ENCODE results near the gene AMMECR1. TPM values are rescaled to one million over a fixed set of nuclear protein-coding genes. Genes with fewer than 3 reads are reported as not detected.
"Not testable (repeated sequence)": the region's sequence is repeated elsewhere in the genome, so short reads cannot be mapped to it uniquely, and the experiment has no call there.

Gene AMMECR1
- total RNA-seq, 1 donor from 2014 or later = 16.0 TPM

DNA sequence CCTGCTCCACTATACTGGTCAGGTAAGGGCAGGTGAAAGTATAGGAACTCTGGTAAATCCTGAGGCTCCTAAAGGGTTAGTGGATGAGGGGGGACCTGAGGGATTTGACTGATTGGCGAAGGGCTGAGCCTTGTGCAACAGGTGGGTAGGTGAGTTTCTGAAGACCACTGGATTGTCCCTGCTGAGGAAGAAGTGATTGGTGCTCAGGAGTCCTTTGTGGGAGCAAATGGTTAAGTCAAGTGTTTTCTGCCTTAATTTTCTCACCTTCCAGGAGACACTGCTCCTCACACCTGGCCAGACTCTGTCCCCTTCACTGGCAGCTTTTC is 156.6 kb downstream of the AMMECR1 start:
- no peak for DNase-seq (ENCODE audit: low read depth)
- Histone ChIP-seq H3K27me3 (ENCODE audit: control insufficient read depth, insufficient read depth, low read length) (no peaks in the 10 kb centered on the region), H3K4me3 (ENCODE audit: low read depth, low read length) (no peak overlapping the region), H3K36me3 (ENCODE audit: control insufficient read depth, insufficient read depth, low read length) (no peaks in the 10 kb centered on the region)
- TF ChIP-seq, protein P1, sequence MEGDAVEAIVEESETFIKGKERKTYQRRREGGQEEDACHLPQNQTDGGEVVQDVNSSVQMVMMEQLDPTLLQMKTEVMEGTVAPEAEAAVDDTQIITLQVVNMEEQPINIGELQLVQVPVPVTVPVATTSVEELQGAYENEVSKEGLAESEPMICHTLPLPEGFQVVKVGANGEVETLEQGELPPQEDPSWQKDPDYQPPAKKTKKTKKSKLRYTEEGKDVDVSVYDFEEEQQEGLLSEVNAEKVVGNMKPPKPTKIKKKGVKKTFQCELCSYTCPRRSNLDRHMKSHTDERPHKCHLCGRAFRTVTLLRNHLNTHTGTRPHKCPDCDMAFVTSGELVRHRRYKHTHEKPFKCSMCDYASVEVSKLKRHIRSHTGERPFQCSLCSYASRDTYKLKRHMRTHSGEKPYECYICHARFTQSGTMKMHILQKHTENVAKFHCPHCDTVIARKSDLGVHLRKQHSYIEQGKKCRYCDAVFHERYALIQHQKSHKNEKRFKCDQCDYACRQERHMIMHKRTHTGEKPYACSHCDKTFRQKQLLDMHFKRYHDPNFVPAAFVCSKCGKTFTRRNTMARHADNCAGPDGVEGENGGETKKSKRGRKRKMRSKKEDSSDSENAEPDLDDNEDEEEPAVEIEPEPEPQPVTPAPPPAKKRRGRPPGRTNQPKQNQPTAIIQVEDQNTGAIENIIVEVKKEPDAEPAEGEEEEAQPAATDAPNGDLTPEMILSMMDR (IDR thresholded peaks at IDR 0.05; ENCODE audit: insufficient read depth, low read length, poor library complexity, severe bottlenecking) = no peak

DNA sequence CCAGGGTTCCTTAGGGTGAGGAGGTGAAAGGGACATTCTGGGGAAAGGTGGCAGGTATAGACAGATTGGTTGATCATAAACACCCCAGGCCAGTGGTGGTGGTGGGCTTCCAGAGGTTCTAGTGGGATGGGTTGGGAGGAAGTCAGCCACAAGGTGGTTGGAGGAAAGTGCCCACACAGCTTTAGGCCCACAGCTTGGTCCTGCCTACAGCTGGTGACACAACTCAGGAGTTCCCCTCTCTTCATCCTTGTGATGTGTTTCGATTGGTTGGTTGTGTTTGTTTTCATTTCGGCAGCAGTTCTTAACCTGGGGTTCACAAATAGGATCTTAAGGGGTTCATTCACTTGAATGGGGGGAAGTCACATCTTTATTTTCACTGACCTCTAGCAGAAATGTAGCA is 158.0 kb downstream of the AMMECR1 start:
- TF ChIP-seq, protein P1 (IDR thresholded peaks at IDR 0.05; ENCODE audit: insufficient read depth, low read length, poor library complexity, severe bottlenecking) = no peak
- H3K4me3 ChIP-seq (ENCODE audit: low read depth, low read length) = no peak overlapping the region
- no peak for DNase-seq (ENCODE audit: low read depth)

DNA sequence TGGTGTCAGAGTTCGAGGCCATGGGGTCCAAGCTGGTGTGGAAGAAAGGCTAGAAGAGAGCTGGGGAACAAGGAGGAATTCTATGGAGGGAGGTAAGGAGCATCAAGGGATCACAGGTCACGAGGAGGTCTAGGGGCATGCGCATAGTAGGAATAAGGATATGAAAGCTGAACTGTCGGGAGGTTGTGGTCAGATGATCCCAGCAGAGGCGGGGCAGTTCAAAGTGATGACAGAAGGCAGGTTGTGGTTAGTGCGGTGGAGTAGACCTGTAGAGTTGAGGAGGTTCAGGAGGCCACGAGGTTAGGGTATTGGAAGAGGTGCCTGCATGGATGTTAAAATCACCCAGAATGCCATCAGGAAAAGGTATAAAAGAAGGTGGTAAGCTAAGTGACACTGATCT is 158.7 kb downstream of the AMMECR1 start:
- no peak for DNase-seq (ENCODE audit: low read depth)
- Histone ChIP-seq H3K27me3 (ENCODE audit: control insufficient read depth, insufficient read depth, low read length) (no peaks in the 10 kb centered on the region), H3K4me3 (ENCODE audit: low read depth, low read length) (no peak overlapping the region), H3K36me3 (ENCODE audit: control insufficient read depth, insufficient read depth, low read length) (no peaks in the 10 kb centered on the region)
- TF ChIP-seq, protein P1 (IDR thresholded peaks at IDR 0.05; ENCODE audit: insufficient read depth, low read length, poor library complexity, severe bottlenecking) = no peak

More for the DNA sequence above, 158.0 kb downstream of the AMMECR1 start:
- Histone ChIP-seq H3K27me3 (ENCODE audit: control insufficient read depth, insufficient read depth, low read length) (no peaks in the 10 kb centered on the region), H3K36me3 (ENCODE audit: control insufficient read depth, insufficient read depth, low read length) (no peaks in the 10 kb centered on the region)

DNA sequence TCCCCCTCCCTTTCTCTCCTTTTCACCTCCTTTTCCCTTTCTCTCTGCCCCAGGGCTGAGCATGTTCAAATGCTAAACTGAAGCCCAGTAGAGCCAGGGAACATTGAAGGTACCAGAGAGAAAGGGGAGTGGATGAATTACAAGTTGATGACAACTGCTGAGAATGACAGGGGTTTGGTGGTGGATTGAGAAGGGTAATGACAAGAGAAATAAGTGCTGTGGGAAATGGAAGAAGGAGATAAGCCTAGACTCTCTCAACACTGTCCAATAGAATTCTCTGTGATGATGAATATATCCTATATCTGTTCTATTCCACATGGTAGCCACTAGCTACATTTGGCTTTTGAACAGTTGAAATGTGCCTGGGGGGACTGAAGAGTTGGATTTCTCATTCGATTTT is 160.4 kb downstream of the AMMECR1 start:
- H3K36me3 ChIP-seq (ENCODE audit: control insufficient read depth, insufficient read depth, low read length) = no peaks in the 10 kb centered on the region
- no peaks in the 10 kb centered on the region for H3K27me3 ChIP-seq (ENCODE audit: control insufficient read depth, insufficient read depth, low read length)
- TF ChIP-seq, protein P1 (IDR thresholded peaks at IDR 0.05; ENCODE audit: insufficient read depth, low read length, poor library complexity, severe bottlenecking) = no peak
- no peak for DNase-seq (ENCODE audit: low read depth)
- H3K4me3 ChIP-seq (ENCODE audit: low read depth, low read length) = no peak overlapping the region

DNA sequence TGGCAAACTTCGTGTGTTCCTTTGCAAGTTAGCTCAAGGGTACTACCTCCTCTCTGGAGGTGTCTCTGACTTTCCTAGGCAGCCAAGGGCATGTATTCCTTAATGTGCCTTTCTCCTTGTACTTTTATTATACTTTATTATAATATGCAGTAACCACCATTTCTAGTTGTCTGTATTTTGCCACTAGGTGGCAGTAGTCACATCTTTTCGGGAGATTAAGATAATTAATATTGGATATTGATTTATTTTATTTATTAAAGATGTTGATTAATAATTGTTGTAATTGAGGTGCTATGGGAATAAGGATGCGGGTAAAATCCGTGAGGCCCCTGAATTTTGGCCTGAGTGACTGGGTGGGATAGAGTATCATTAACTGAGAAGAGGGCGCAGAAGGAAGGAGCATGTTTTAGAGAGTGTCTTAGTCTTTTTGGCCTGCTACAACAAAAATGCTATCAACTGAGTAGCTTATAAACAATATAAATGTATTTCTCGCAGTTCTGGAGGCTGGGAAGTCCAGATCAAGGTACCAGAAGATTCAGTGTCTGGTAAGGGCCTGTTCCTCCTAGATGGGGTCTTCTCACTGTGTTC is 161.6 kb downstream of the AMMECR1 start:
- Histone ChIP-seq H3K4me3 (ENCODE audit: low read depth, low read length) (no peak overlapping the region), H3K27me3 (ENCODE audit: control insufficient read depth, insufficient read depth, low read length) (no peaks in the 10 kb centered on the region), H3K36me3 (ENCODE audit: control insufficient read depth, insufficient read depth, low read length) (no peaks in the 10 kb centered on the region)
- no peak for DNase-seq (ENCODE audit: low read depth)
- TF ChIP-seq, protein P1 (IDR thresholded peaks at IDR 0.05; ENCODE audit: insufficient read depth, low read length, poor library complexity, severe bottlenecking) = no peak

DNA sequence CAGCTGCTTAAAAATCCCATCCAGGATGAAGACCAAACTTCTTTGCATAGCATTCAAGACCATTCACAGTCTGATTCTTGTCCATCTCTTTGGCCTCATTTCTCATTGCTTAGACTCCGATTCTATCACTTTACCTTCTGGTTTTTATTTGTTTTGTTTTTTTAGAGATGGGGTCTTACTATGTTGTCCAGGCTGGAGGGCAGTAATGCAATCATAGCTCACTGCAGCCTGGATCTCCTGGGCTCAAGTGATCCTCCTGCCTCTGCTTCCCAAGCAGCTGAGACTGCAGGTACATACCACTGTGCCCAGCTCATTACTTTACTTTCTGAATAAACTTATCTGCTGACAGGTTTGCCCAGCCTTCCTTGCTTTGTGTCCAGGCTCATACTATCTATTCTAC is 162.1 kb downstream of the AMMECR1 start:
- H3K4me3 ChIP-seq (ENCODE audit: low read depth, low read length) = no peak overlapping the region
- H3K36me3 ChIP-seq (ENCODE audit: control insufficient read depth, insufficient read depth, low read length) = no peaks in the 10 kb centered on the region
- DNase-seq (ENCODE audit: low read depth) = no peak
- TF ChIP-seq, protein P1 (IDR thresholded peaks at IDR 0.05; ENCODE audit: insufficient read depth, low read length, poor library complexity, severe bottlenecking) = no peak
- H3K27me3 ChIP-seq (ENCODE audit: control insufficient read depth, insufficient read depth, low read length) = no peaks in the 10 kb centered on the region

DNA sequence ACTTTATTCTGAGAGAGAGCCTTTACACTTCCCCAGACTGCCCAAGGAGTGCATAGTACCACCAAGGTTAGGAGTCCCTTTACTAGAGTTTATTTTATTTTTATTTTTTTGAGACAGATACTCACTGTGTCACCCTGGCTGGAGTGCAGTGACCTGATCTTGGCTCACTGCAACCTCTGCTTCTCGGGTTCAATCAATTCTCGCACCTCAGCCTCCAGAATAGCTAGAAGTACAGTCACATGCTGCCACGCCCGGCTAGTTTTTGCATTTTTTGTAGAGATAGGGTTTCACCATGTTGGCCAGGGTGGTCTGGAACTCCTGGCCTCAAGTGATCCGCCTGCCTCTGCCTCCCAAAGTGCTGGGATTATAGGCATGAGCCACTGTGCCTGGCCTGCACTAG is 163.6 kb downstream of the AMMECR1 start:
- not testable (repeated sequence) for H3K36me3 ChIP-seq (ENCODE audit: control insufficient read depth, insufficient read depth, low read length)

More for the DNA sequence above, 163.6 kb downstream of the AMMECR1 start:
- H3K27me3 ChIP-seq (ENCODE audit: control insufficient read depth, insufficient read depth, low read length); DNase-seq (ENCODE audit: low read depth); H3K4me3 ChIP-seq (ENCODE audit: low read depth, low read length): not testable (repeated sequence)
